CD4-positive, alpha-beta T cell treated with Interleukin-2 at 100 ng/mL for 4 hours (primary cell): ENCODE measurements around the gene ITGB3.
"Not testable (repeated sequence)": the region's sequence is repeated elsewhere in the genome, so short reads cannot be mapped to it uniquely, and the experiment has no call there.

Experiments used
- DNase-seq: peaks from one replicate; pipeline ENCODE4 v3.0.0-alpha.2; 2020; ENCODE audit warnings: low spot score

ITGB3 gene

GRCh38 chr17:47253541-47254402 is at the start of gene ITGB3:
ITGB3 (plus strand) TSS chr17:47253827; CDS start chr17:47253862, 35 bp downstream.
- DNase-seq: peak; percentile 52

GRCh38 chr17:47203984-47204721 is 49.5 kb upstream of the ITGB3 start:
- peak; percentile 74 for DNase-seq

- peak; percentile 61 for DNase-seq
These were observed 48.8 kb upstream of the ITGB3 start for GRCh38 chr17:47204722-47205418.

- DNase-seq: peak; percentile 76
These were observed 48.1 kb upstream of the ITGB3 start for GRCh38 chr17:47205419-47205963.

- no peak for DNase-seq
These were observed 46.2 kb upstream of the ITGB3 start for GRCh38 chr17:47207143-47208067.

GRCh38 chr17:47208744-47209488 is 44.7 kb upstream of the ITGB3 start, which contains the start of gene MYL4:
MYL4 (plus strand) TSS chr17:47209348; CDS start chr17:47209423, 75 bp downstream.
- no peak for DNase-seq

- no peak for DNase-seq
These were observed 44.1 kb upstream of the ITGB3 start for GRCh38 chr17:47209499-47209898.

GRCh38 chr17:47210105-47210504 is 43.5 kb upstream of the ITGB3 start:
- no peak for DNase-seq

- no peak for DNase-seq
These were observed 42.8 kb upstream of the ITGB3 start for GRCh38 chr17:47210779-47211178.

- no peak for DNase-seq
These were observed 41.2 kb upstream of the ITGB3 start for GRCh38 chr17:47212458-47212857.

GRCh38 chr17:47213540-47213939 is 40.1 kb upstream of the ITGB3 start:
- DNase-seq: no peak

- DNase-seq: no peak
These were observed 38.7 kb upstream of the ITGB3 start for GRCh38 chr17:47214931-47215330.

- DNase-seq: not testable (repeated sequence)
These were observed 36.8 kb upstream of the ITGB3 start for GRCh38 chr17:47216821-47217220.

- peak; percentile 43 for DNase-seq
These were observed 36.3 kb upstream of the ITGB3 start for GRCh38 chr17:47217279-47217678.

GRCh38 chr17:47218896-47219430 is 34.7 kb upstream of the ITGB3 start:
- no peak for DNase-seq

GRCh38 chr17:47219621-47220475 is 33.8 kb upstream of the ITGB3 start:
- no peak for DNase-seq

- peak; percentile 58 for DNase-seq
These were observed 33.1 kb upstream of the ITGB3 start for GRCh38 chr17:47220531-47220999.

GRCh38 chr17:47221154-47221553 is 32.5 kb upstream of the ITGB3 start:
- DNase-seq: no peak

GRCh38 chr17:47222047-47222446 is 31.6 kb upstream of the ITGB3 start:
- no peak for DNase-seq
